Measurements from ENCODE around the gene ATP9B. TPM values are rescaled to one million over a fixed set of nuclear protein-coding genes. Genes with fewer than 3 reads are reported as not detected.

ATP9B gene
- total RNA-seq, 1 donor from 2014 or later: 50.3 TPM

- Histone ChIP-seq H3K4me1 (peaks cover 21% of the 10 kb centered on the region), H3K9me3 (no peaks in the 10 kb centered on the region), H3K36me3 (no peaks in the 10 kb centered on the region), H3K27me3 (no peaks in the 10 kb centered on the region), H3K27ac (no peak overlapping the region), H3K4me3 (no peak overlapping the region)
- no peak for DNase-seq (ENCODE audit: extremely low spot score in 2 of 2)
- no peak for TF ChIP-seq CTCF (IDR thresholded peaks at IDR 0.05)
- TF ChIP-seq POLR2AphosphoS5 (IDR thresholded peaks at IDR 0.05; ENCODE audit: insufficient read depth in 1 of 2, low read depth in 1 of 2): no peak
- TF ChIP-seq POLR2A (IDR thresholded peaks at IDR 0.05): no peak
- intact Hi-C loops (cut with DNase I): no loop called here
Measured at GRCh38 chr18:79092874-79093273, 23.7 kb downstream of the ATP9B start.

DNA sequence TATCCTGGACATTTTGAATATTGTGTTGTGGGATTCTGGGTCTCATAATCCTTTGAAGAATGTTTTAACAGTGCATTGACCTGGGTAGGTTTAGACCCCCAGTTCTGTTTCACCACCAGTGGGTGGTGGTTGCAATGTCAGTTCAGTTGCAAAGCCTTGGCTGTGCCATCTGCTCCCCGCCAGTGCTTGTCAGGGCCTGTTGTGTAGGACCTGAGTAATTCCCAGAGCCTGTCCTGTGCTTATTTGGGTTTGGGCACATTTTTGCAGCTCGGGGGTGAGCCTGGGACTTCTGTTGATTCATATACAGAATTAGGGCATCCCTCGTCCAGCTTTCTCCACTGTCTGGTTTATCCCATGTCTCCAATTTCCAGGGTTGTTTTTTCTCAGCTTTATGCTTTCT, 24.8 kb downstream of the ATP9B start:
- intact Hi-C loops (cut with DNase I): no loop called here
- no peak overlapping the region for H3K4me3 ChIP-seq
- H3K27ac ChIP-seq: no peak overlapping the region
- peaks cover 21% of the 10 kb centered on the region for H3K4me1 ChIP-seq
- no peaks in the 10 kb centered on the region for H3K27me3 ChIP-seq
- H3K9me3 ChIP-seq: no peaks in the 10 kb centered on the region
- TF ChIP-seq POLR2AphosphoS5 (IDR thresholded peaks at IDR 0.05; ENCODE audit: insufficient read depth in 1 of 2, low read depth in 1 of 2): no peak
- no peak for TF ChIP-seq CTCF (IDR thresholded peaks at IDR 0.05)
- TF ChIP-seq POLR2A (IDR thresholded peaks at IDR 0.05): no peak
- no peaks in the 10 kb centered on the region for H3K36me3 ChIP-seq
- DNase-seq (ENCODE audit: extremely low spot score in 2 of 2): no peak

DNA sequence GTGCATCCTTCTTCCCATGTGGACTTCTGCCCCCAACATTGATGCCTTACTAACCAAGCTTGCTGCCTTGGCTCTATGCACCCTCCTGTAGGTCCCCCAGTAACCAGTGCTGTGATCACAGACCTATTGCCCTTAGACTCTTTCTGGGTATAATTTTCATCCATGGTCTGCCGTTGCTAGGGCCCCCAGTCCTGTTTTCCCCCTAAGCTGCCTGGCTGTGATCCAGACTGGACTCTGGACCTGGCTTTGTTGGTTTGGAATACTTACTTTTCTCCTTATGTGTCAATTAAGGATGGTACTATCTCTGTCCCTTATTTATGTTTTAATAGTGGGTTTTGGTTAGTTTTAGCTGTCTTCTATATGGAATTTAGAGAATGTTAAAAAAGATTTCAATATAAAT, 26.0 kb downstream of the ATP9B start:
- intact Hi-C loops (cut with DNase I): no loop called here
- no peaks in the 10 kb centered on the region for H3K9me3 ChIP-seq
- H3K27ac ChIP-seq: no peak overlapping the region
- no peaks in the 10 kb centered on the region for H3K36me3 ChIP-seq
- TF ChIP-seq CTCF (IDR thresholded peaks at IDR 0.05) (no peak), POLR2A (IDR thresholded peaks at IDR 0.05) (no peak), POLR2AphosphoS5 (IDR thresholded peaks at IDR 0.05; ENCODE audit: insufficient read depth in 1 of 2, low read depth in 1 of 2) (no peak)
- no peak overlapping the region for H3K4me3 ChIP-seq
- H3K27me3 ChIP-seq: no peaks in the 10 kb centered on the region
- DNase-seq (ENCODE audit: extremely low spot score in 2 of 2): no peak
- peaks cover 21% of the 10 kb centered on the region for H3K4me1 ChIP-seq

- Histone ChIP-seq H3K4me3 (no peak overlapping the region), H3K4me1 (no peaks in the 10 kb centered on the region), H3K27ac (no peak overlapping the region), H3K27me3 (no peaks in the 10 kb centered on the region), H3K9me3 (no peaks in the 10 kb centered on the region), H3K36me3 (no peaks in the 10 kb centered on the region)
- DNase-seq (ENCODE audit: extremely low spot score in 2 of 2): no peak
- no peak for TF ChIP-seq CTCF (IDR thresholded peaks at IDR 0.05)
- no peak for TF ChIP-seq POLR2A (IDR thresholded peaks at IDR 0.05)
- TF ChIP-seq POLR2AphosphoS5 (IDR thresholded peaks at IDR 0.05; ENCODE audit: insufficient read depth in 1 of 2, low read depth in 1 of 2): no peak
- intact Hi-C loops (cut with DNase I): no loop called here
Measured at GRCh38 chr18:79100944-79101343, 31.8 kb downstream of the ATP9B start.

DNA sequence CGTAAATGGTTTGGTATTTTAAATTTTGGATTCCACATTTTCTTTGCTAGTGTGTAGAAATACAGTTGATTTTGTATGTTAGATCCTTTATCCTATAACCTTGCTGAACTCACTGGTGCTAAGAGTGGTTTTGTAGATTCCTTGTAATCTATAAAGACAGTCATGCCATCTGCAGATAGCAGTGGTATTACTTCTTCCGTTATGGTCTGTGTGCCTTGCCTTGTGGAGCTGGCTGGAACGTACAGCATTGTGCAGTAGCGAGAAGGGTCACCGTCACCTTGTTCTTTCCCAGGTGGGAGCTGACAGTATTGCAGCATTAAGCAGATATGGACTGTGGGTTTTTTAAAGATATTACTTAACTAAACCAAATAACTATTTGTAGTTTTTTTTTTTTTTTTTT, 33.7 kb downstream of the ATP9B start:
- Histone ChIP-seq H3K27me3 (no peaks in the 10 kb centered on the region), H3K4me1 (peaks cover 4% of the 10 kb centered on the region), H3K27ac (no peak overlapping the region), H3K36me3 (no peaks in the 10 kb centered on the region), H3K4me3 (no peak overlapping the region), H3K9me3 (no peaks in the 10 kb centered on the region)
- intact Hi-C loops (cut with DNase I): no loop called here
- TF ChIP-seq POLR2A (IDR thresholded peaks at IDR 0.05) (no peak), CTCF (IDR thresholded peaks at IDR 0.05) (no peak), POLR2AphosphoS5 (IDR thresholded peaks at IDR 0.05; ENCODE audit: insufficient read depth in 1 of 2, low read depth in 1 of 2) (no peak)
- no peak for DNase-seq (ENCODE audit: extremely low spot score in 2 of 2)

Measured in vagina (tissue), 2 donors.